ENCODE data around the gene ALS2CL.

ALS2CL gene

GRCh38 chr3:46629551-46630517 is 63.6 kb downstream of the ALS2CL start:
- no peak for DNase-seq (ENCODE audit: low read depth)

- no peak for DNase-seq (ENCODE audit: low read depth)
These were observed 64.5 kb downstream of the ALS2CL start for GRCh38 chr3:46628901-46629369.

- DNase-seq (ENCODE audit: low read depth): no peak
These were observed 66.4 kb downstream of the ALS2CL start for GRCh38 chr3:46627078-46627477.

- no peak for DNase-seq (ENCODE audit: low read depth)
These were observed 67.4 kb downstream of the ALS2CL start for GRCh38 chr3:46626039-46626438.

- no peak for DNase-seq (ENCODE audit: low read depth)
These were observed 68.4 kb downstream of the ALS2CL start for GRCh38 chr3:46624975-46625490.

GRCh38 chr3:46624533-46624932 is 68.9 kb downstream of the ALS2CL start:
- no peak for DNase-seq (ENCODE audit: low read depth)

GRCh38 chr3:46619845-46620778 is 73.4 kb downstream of the ALS2CL start:
- no peak for DNase-seq (ENCODE audit: low read depth)
